ENCODE data around the gene GREB1.

GREB1 gene

GRCh38 chr2:11562011-11562410, 28.2 kb downstream of the GREB1 start:
- DNase-seq (ENCODE audit: low read depth, low spot score) = no peak

- no peak for DNase-seq (ENCODE audit: low read depth, low spot score)
These were observed 28.6 kb downstream of the GREB1 start for GRCh38 chr2:11562476-11562875.

- DNase-seq (ENCODE audit: low read depth, low spot score) = no peak
These were observed 30.2 kb downstream of the GREB1 start for GRCh38 chr2:11563784-11564666.

GRCh38 chr2:11564816-11565567, 31.1 kb downstream of the GREB1 start:
- DNase-seq (ENCODE audit: low read depth, low spot score) = no peak

- no peak for DNase-seq (ENCODE audit: low read depth, low spot score)
These were observed 32.5 kb downstream of the GREB1 start for GRCh38 chr2:11566383-11566782.

GRCh38 chr2:11567631-11568031, 33.8 kb downstream of the GREB1 start:
- no peak for DNase-seq (ENCODE audit: low read depth, low spot score)

- no peak for DNase-seq (ENCODE audit: low read depth, low spot score)
These were observed 34.6 kb downstream of the GREB1 start for GRCh38 chr2:11568436-11568835.

- DNase-seq (ENCODE audit: low read depth, low spot score) = no peak
These were observed 35.8 kb downstream of the GREB1 start for GRCh38 chr2:11569636-11570035.

GRCh38 chr2:11571170-11571569, 37.3 kb downstream of the GREB1 start:
- DNase-seq (ENCODE audit: low read depth, low spot score) = no peak

- no peak for DNase-seq (ENCODE audit: low read depth, low spot score)
These were observed 39.2 kb downstream of the GREB1 start for GRCh38 chr2:11572996-11573395.

- DNase-seq (ENCODE audit: low read depth, low spot score) = peak; percentile 31
These were observed 39.8 kb downstream of the GREB1 start for GRCh38 chr2:11573418-11574175.

- no peak for DNase-seq (ENCODE audit: low read depth, low spot score)
These were observed 40.6 kb downstream of the GREB1 start for GRCh38 chr2:11574176-11575046.

GRCh38 chr2:11576398-11576797, 42.6 kb downstream of the GREB1 start:
- no peak for DNase-seq (ENCODE audit: low read depth, low spot score)

- DNase-seq (ENCODE audit: low read depth, low spot score) = no peak
These were observed 43.4 kb downstream of the GREB1 start for GRCh38 chr2:11577101-11577883.

GRCh38 chr2:11578081-11578948, 44.5 kb downstream of the GREB1 start:
- no peak for DNase-seq (ENCODE audit: low read depth, low spot score)

GRCh38 chr2:11578986-11579774, 45.3 kb downstream of the GREB1 start:
- DNase-seq (ENCODE audit: low read depth, low spot score) = no peak

GRCh38 chr2:11579867-11580659, 46.2 kb downstream of the GREB1 start:
- DNase-seq (ENCODE audit: low read depth, low spot score) = peak; percentile 43

GRCh38 chr2:11580697-11581096, 46.9 kb downstream of the GREB1 start:
- DNase-seq (ENCODE audit: low read depth, low spot score) = no peak

Measured in ELF-1 (cell line).